HEK293 (cell line): ENCODE data around the gene GINS2.

Experiments
- CTCF ChIA-PET: fragments of 350-600 bp; formaldehyde crosslinking; extraction: SDS; loops from one replicate; lab custom pipeline; 2021; ENCODE audit warnings: antibody characterized with exemption; lab: Yijun Ruan, JAX
- POLR2A ChIA-PET: fragments of 300-600 bp; formaldehyde crosslinking; extraction: SDS; loops from one replicate; lab custom pipeline; 2020; ENCODE audit warnings: antibody characterized with exemption, inconsistent platforms; lab: Yijun Ruan, JAX
- H3K27ac ChIP-seq: fragments of 200-500 bp; sonication (Bioruptor generic); 2 replicates; pipeline ENCODE4 v1.5.1; 2014; ENCODE audit warnings: low read depth, low read length, control low read depth, inconsistent platforms; ENCODE audit errors: extremely low read depth
- H3K36me3 ChIP-seq, 2 experiments: fragments of 200-500 bp in 1 of 2; sonication (Bioruptor generic) in 1 of 2; 1 replicate in 1 of 2; 2 replicates in 1 of 2; pipeline ENCODE4 v1.5.1; 2014 to 2017; ENCODE audit warnings: inconsistent platforms in 2 of 2, low read length in 2 of 2; ENCODE audit not compliant: control insufficient read depth in 2 of 2, insufficient read depth in 1 of 2
- H3K4me1 ChIP-seq: fragments of 200-500 bp; sonication (Bioruptor generic); 2 replicates; pipeline ENCODE4 v1.5.1; 2014; ENCODE audit warnings: mild to moderate bottlenecking, low read length, inconsistent platforms; ENCODE audit not compliant: control insufficient read depth, insufficient read depth
- H3K4me3 ChIP-seq: 2 replicates; pipeline ENCODE4 v1.5.1; 2011; ENCODE audit warnings: low read depth, mild to moderate bottlenecking, control low read depth, low read length, moderate library complexity
- H3K9me3 ChIP-seq: fragments of 200-500 bp; sonication (Bioruptor generic); 2 replicates; pipeline ENCODE4 v1.5.1; 2014; ENCODE audit warnings: low read depth, low read length, inconsistent platforms; ENCODE audit not compliant: control insufficient read depth, insufficient read depth
- KLF17 ChIP-seq: fragments of 450-650 bp; formaldehyde crosslinking; IDR thresholded peaks from 2 replicates; pipeline ENCODE4 v1.5.1; 2016; ENCODE audit warnings: missing biosample characterization, missing genetic modification characterization
- KLF7 ChIP-seq: fragments of 450-650 bp; formaldehyde crosslinking; IDR thresholded peaks from 2 replicates; pipeline ENCODE4 v1.5.1; 2016; ENCODE audit warnings: missing biosample characterization, missing genetic modification characterization, borderline replicate concordance
- PRDM2 ChIP-seq: fragments of 450-650 bp; formaldehyde crosslinking; IDR thresholded peaks from 2 replicates; pipeline ENCODE4 v1.5.1; 2016; ENCODE audit warnings: missing biosample characterization, missing genetic modification characterization, borderline replicate concordance
- REPIN1 ChIP-seq: fragments of 450-650 bp; formaldehyde crosslinking; IDR thresholded peaks from 2 replicates; pipeline ENCODE4 v1.5.1; 2017; ENCODE audit warnings: missing biosample characterization, missing genetic modification characterization, low read depth
- SCRT2 ChIP-seq: fragments of 450-650 bp; formaldehyde crosslinking; IDR thresholded peaks from 2 replicates; pipeline ENCODE4 v1.5.1; 2016; ENCODE audit warnings: missing biosample characterization, missing genetic modification characterization
- ZBTB20 ChIP-seq: fragments of 450-650 bp; formaldehyde crosslinking; IDR thresholded peaks from 2 replicates; pipeline ENCODE4 v1.5.1; 2016; ENCODE audit warnings: missing biosample characterization, missing genetic modification characterization
- ZBTB44 ChIP-seq: fragments of 450-650 bp; IDR thresholded peaks from 2 replicates; pipeline ENCODE4 v1.5.1; 2018; ENCODE audit warnings: missing biosample characterization, mild to moderate bottlenecking, missing genetic modification characterization
- ZNF140 ChIP-seq: fragments of 450-650 bp; formaldehyde crosslinking; IDR thresholded peaks from 2 replicates; pipeline ENCODE4 v1.5.1; 2016; ENCODE audit warnings: missing biosample characterization, missing genetic modification characterization
- ZNF146 ChIP-seq: fragments of 450-650 bp; formaldehyde crosslinking; IDR thresholded peaks from 2 replicates; pipeline ENCODE4 v1.5.1; 2016; ENCODE audit warnings: missing biosample characterization, missing genetic modification characterization
- ZNF266 ChIP-seq: fragments of 450-650 bp; formaldehyde crosslinking; IDR thresholded peaks from 2 replicates; pipeline ENCODE4 v1.5.1; 2016; ENCODE audit warnings: missing biosample characterization, missing genetic modification characterization, low read depth
- ZNF707 ChIP-seq: fragments of 450-650 bp; formaldehyde crosslinking; IDR thresholded peaks from 2 replicates; pipeline ENCODE4 v1.5.1; 2016; ENCODE audit warnings: missing biosample characterization, missing genetic modification characterization
- ZNF747 ChIP-seq: fragments of 450-650 bp; formaldehyde crosslinking; IDR thresholded peaks from 2 replicates; pipeline ENCODE4 v1.5.1; 2016; ENCODE audit warnings: missing biosample characterization, missing genetic modification characterization
- ZNF768 ChIP-seq: fragments of 450-650 bp; formaldehyde crosslinking; IDR thresholded peaks from 2 replicates; pipeline ENCODE4 v1.5.1; 2018; ENCODE audit warnings: missing biosample characterization, mild to moderate bottlenecking, missing genetic modification characterization
- ZSCAN30 ChIP-seq: fragments of 450-650 bp; IDR thresholded peaks from 2 replicates; pipeline ENCODE4 v1.5.1; 2018; ENCODE audit warnings: missing biosample characterization, mild to moderate bottlenecking, missing genetic modification characterization, moderate library complexity
- ZSCAN4 ChIP-seq: fragments of 450-650 bp; formaldehyde crosslinking; IDR thresholded peaks from 2 replicates; pipeline ENCODE4 v1.5.1; 2017; ENCODE audit warnings: missing biosample characterization, missing genetic modification characterization
- TF ChIP-seq, protein P1 (sequence below): fragments of 450-650 bp; formaldehyde crosslinking; IDR thresholded peaks from 2 replicates; pipeline ENCODE4 v1.5.1; 2016; ENCODE audit warnings: missing biosample characterization, missing genetic modification characterization
- TF ChIP-seq, protein P2 (sequence below): fragments of 450-650 bp; formaldehyde crosslinking; IDR thresholded peaks from 2 replicates; pipeline ENCODE4 v1.5.1; 2016; ENCODE audit warnings: missing biosample characterization, missing genetic modification characterization

The GINS2 gene

DNA sequence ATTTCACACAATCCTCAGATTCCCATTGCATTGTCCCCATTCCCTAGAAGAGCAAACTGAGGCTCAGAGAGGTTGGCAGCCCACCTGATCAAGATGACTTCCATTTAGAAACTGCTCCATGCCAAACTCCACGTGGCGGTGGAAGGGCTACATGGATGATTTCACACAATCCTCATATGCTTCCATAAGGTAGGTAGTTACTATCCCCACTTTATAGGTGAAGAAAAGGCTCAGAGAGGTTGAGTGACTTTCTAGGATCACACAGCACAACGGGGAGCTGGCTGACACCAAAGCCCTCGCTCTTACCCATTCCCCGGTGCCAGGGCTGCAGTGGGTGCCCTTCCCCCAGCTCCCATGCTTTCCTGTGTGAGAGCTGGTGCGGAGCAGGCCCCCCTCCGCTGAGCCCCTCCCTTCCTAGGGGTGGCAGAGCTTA is 9.7 kb upstream of the GINS2 start:
- ChIA-PET CTCF (interaction anchor here (0.5 to 1.1 kb wide), 3 partner anchors 13 to 32 kb away, joined by 3 read pairs; no protein-coding TSS in a partner anchor), POLR2A (no interaction called here)
- H3K9me3 ChIP-seq, result no peaks in the 10 kb centered on the region
- no peaks in the 10 kb centered on the region for H3K36me3 ChIP-seq
- H3K4me1 ChIP-seq, result no peaks in the 10 kb centered on the region
- TF ChIP-seq SCRT2 (no peak), ZNF768 (tag by site-specific recombination) (peak; percentile 63; the same call in 1 of the 2 replicates), KLF17 (tag by site-specific recombination) (no peak)
- no peak overlapping the region for H3K4me3 ChIP-seq
- no peak overlapping the region for H3K27ac ChIP-seq

DNA sequence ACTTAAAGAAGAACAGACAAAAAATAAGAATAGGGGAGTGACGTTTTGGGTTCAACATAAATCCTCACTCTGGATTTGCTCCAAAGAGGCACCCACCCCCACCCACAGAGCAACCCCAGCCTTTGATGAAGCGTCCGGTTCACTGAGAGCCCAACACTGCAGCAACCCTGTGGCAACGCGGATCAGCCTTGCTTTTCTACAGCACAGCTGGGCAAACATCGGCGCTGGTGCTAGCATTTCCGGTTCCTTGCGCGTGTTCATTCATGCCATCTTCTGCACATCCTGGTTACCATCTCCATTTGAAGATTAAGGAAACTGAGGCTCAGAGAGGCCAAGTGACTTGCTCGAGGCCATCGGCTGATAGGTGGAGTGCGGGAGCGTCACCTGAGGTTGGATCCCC is 8.7 kb upstream of the GINS2 start:
- POLR2A ChIA-PET, result no interaction called here
- Histone ChIP-seq H3K36me3 (no peaks in the 10 kb centered on the region), H3K27ac (no peak overlapping the region), H3K9me3 (no peaks in the 10 kb centered on the region), H3K4me1 (no peaks in the 10 kb centered on the region), H3K4me3 (no peak overlapping the region)
- CTCF ChIA-PET, result interaction anchor here (0.6 kb wide), 2 partner anchors 45 to 50 kb away, joined by 3 to 4 read pairs; no protein-coding TSS in a partner anchor
- TF ChIP-seq ZNF140 (tag by site-specific recombination) (no peak), ZNF266 (no peak), PRDM2 (no peak), KLF17 (tag by site-specific recombination) (no peak), ZBTB44 (tag by site-specific recombination) (no peak), ZNF707 (tag by site-specific recombination) (no peak), ZSCAN30 (tag by site-specific recombination) (no peak), ZNF146 (tag by site-specific recombination) (no peak), ZBTB20 (tag by site-specific recombination) (no peak), KLF7 (tag by site-specific recombination) (no peak), ZNF747 (tag by site-specific recombination) (no peak), REPIN1 (tag by site-specific recombination) (no peak), ZSCAN4 (tag by site-specific recombination) (no peak)
- TF ChIP-seq, protein P1, sequence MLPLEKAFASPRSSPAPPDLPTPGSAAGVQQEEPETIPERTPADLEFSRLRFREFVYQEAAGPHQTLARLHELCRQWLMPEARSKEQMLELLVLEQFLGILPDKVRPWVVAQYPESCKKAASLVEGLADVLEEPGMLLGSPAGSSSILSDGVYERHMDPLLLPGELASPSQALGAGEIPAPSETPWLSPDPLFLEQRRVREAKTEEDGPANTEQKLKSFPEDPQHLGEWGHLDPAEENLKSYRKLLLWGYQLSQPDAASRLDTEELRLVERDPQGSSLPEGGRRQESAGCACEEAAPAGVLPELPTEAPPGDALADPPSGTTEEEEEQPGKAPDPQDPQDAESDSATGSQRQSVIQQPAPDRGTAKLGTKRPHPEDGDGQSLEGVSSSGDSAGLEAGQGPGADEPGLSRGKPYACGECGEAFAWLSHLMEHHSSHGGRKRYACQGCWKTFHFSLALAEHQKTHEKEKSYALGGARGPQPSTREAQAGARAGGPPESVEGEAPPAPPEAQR, result no peak
- TF ChIP-seq, protein P2, sequence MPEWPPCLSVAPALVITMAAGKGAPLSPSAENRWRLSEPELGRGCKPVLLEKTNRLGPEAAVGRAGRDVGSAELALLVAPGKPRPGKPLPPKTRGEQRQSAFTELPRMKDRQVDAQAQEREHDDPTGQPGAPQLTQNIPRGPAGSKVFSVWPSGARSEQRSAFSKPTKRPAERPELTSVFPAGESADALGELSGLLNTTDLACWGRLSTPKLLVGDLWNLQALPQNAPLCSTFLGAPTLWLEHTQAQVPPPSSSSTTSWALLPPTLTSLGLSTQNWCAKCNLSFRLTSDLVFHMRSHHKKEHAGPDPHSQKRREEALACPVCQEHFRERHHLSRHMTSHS (tag by site-specific recombination), result no peak
